GM12878 (cell line): ENCODE results near the gene CRKL. TPM values are rescaled to one million over a fixed set of nuclear protein-coding genes. Genes with fewer than 3 reads are reported as not detected.

ENCODE experiments used
- ATAC-seq: fragments of 200-7000 bp; cut with Tn5 transposase; 3 replicates; pipeline ENCODE4 v1.9.1; 2020; ENCODE audit warnings: mild to moderate bottlenecking, moderate library complexity
- BruUV-seq: library from RNA; stranded (reverse); fragments of 400-500 nt; replicated peaks from 2 replicates; lab custom pipeline; 2021; lab: Mats Ljungman, UMichigan
- CTCF ChIA-PET: fragments of 300-600 bp; sonication (Branson Sonifier 250); formaldehyde crosslinking; extraction: SDS; loops from one replicate; lab custom pipeline; 2021; ENCODE audit warnings: inconsistent platforms; lab: Yijun Ruan, JAX
- POLR2A ChIA-PET: fragments of 350-600 bp; formaldehyde crosslinking; extraction: SDS; loops from one replicate; lab custom pipeline; 2021; ENCODE audit warnings: inconsistent platforms; lab: Charles Lee
- RAD21 ChIA-PET: fragments of 300-600 bp; sonication (Branson Sonifier 250); formaldehyde crosslinking; loops from one replicate; lab custom pipeline; 2023; ENCODE audit warnings: antibody characterized with exemption; ENCODE audit not compliant: unreplicated experiment; lab: Charles Lee
- SMC1A ChIA-PET: fragments of 300-600 bp; sonication (Branson Sonifier 250); formaldehyde crosslinking; loops from one replicate; lab custom pipeline; 2023; ENCODE audit not compliant: unreplicated experiment, uncharacterized antibody; lab: Charles Lee
- DNase-seq: peaks from one replicate; pipeline ENCODE4 v3.0.0-alpha.2; 2011; ENCODE audit warnings: low read depth, low spot score
- FAIRE-seq: peaks from 3 replicates; lab custom pipeline; 2011; peaks lifted over from hg19 to GRCh38; lab: Jason Lieb, UNC
- H2AFZ ChIP-seq: 2 replicates; pipeline ENCODE4 v1.6.0; 2011; ENCODE audit warnings: low read depth, low read length, control low read depth; ENCODE audit not compliant: control insufficient read depth
- H3K27ac ChIP-seq: 2 replicates; pipeline ENCODE4 v1.5.1; 2011; ENCODE audit warnings: control low read depth; ENCODE audit not compliant: control insufficient read depth, insufficient read depth
- H3K27me3 ChIP-seq, 2 experiments: replicated peaks in 1 of 2; 2 replicates each; pipeline versions ENCODE4 v1.6.0 to v1.6.1; 2011; ENCODE audit warnings: low read length in 1 of 2; ENCODE audit not compliant: control insufficient read depth in 2 of 2, insufficient read depth in 2 of 2
- H3K36me3 ChIP-seq, 2 experiments: 2 replicates each; pipeline ENCODE4 v1.5.1; 2011; ENCODE audit warnings: low read length in 1 of 2; ENCODE audit not compliant: control insufficient read depth in 2 of 2, insufficient read depth in 2 of 2
- H3K4me1 ChIP-seq: 2 replicates; pipeline ENCODE4 v1.6.1; 2011; ENCODE audit warnings: mild to moderate bottlenecking, low read length, moderate library complexity, mixed read lengths; ENCODE audit not compliant: control insufficient read depth, insufficient read depth
- H3K4me2 ChIP-seq: 2 replicates; pipeline ENCODE4 v1.6.0; 2011; ENCODE audit warnings: control low read depth; ENCODE audit not compliant: control insufficient read depth, insufficient read depth
- H3K4me3 ChIP-seq: fragments of 200-600 bp; sonication (generic); 2 replicates; pipeline ENCODE4 v1.5.1; 2016
- H3K79me2 ChIP-seq: 2 replicates; pipeline ENCODE4 v1.6.0; 2011; ENCODE audit warnings: low read length; ENCODE audit not compliant: control insufficient read depth, insufficient read depth
- H3K9ac ChIP-seq: 2 replicates; pipeline ENCODE4 v1.8.0; 2011; ENCODE audit warnings: low read length, control low read depth, mixed read lengths; ENCODE audit not compliant: control insufficient read depth, insufficient read depth
- H3K9me3 ChIP-seq: replicated peaks from 3 replicates; pipeline ENCODE4 v1.5.1; 2011; ENCODE audit warnings: mild to moderate bottlenecking, low read length; ENCODE audit not compliant: control insufficient read depth, insufficient read depth
- H4K20me1 ChIP-seq: 2 replicates; pipeline ENCODE4 v1.6.0; 2011; ENCODE audit not compliant: control insufficient read depth, insufficient read depth
- BACH1 ChIP-seq: fragments of 450-650 bp; IDR thresholded peaks from 2 replicates; pipeline ENCODE4 v1.6.1; 2017; ENCODE audit warnings: mild to moderate bottlenecking, borderline replicate concordance
- BCL11A ChIP-seq: IDR thresholded peaks from 2 replicates; pipeline ENCODE4 v1.6.1; 2011; ENCODE audit warnings: low read depth, low read length
- BRCA1 ChIP-seq: IDR thresholded peaks from 2 replicates; pipeline ENCODE4 v1.6.1; 2011; ENCODE audit warnings: low read depth, low read length, improper control_type of control experiment
- CHD4 ChIP-seq: fragments of 200-600 bp; sonication (generic); IDR thresholded peaks from 2 replicates; pipeline ENCODE4 v1.6.1; 2016; ENCODE audit warnings: mild to moderate bottlenecking
- EED ChIP-seq: sonication (generic); IDR thresholded peaks from 2 replicates; pipeline ENCODE4 v1.6.1; 2016; ENCODE audit warnings: antibody characterized with exemption, low read depth
- FOXM1 ChIP-seq: IDR thresholded peaks from 2 replicates; pipeline ENCODE4 v1.6.1; 2012; ENCODE audit warnings: low read depth, mild to moderate bottlenecking, inconsistent platforms, low read length, moderate library complexity
- GATAD2B ChIP-seq: fragments of 450-650 bp; conservative IDR thresholded peaks from 2 replicates; pipeline ENCODE4 v1.6.1; 2017; ENCODE audit warnings: low read depth, mild to moderate bottlenecking, moderate library complexity
- HDAC2 ChIP-seq: fragments of 200-600 bp; sonication (generic); IDR thresholded peaks from 2 replicates; pipeline ENCODE4 v1.6.1; 2017
- RELA ChIP-seq: fragments of 450-650 bp; IDR thresholded peaks from 2 replicates; pipeline ENCODE4 v1.8.0; 2014; ENCODE audit warnings: borderline replicate concordance; ENCODE audit not compliant: partially characterized antibody
- TBL1XR1 ChIP-seq: IDR thresholded peaks from 2 replicates; pipeline ENCODE4 v1.6.1; 2012; ENCODE audit warnings: low read depth, low read length, improper control_type of control experiment
- YBX1 ChIP-seq: fragments of 450-650 bp; IDR thresholded peaks from 2 replicates; pipeline ENCODE4 v1.6.1; 2016; ENCODE audit warnings: antibody characterized with exemption
- ZBED1 ChIP-seq: IDR thresholded peaks from 2 replicates; pipeline ENCODE4 v1.6.1; 2016; ENCODE audit warnings: borderline replicate concordance
- WGBS: methylation state at CpG from one replicate; pipeline ENCODE4 v1.1.6; 2016; ENCODE audit warnings: low lambda C conversion rate; ENCODE audit not compliant: insufficient replicate concordance, insufficient coverage; ENCODE audit errors: missing lambda C conversion rate; 5-methylcytosine and 5-hydroxymethylcytosine counted together
- in situ Hi-C: fragments of 300-500 bp; cut with MboI; formaldehyde crosslinking; loops from 9 replicates; pipeline ENCODE4 v1.14.3; 2018; ENCODE audit warnings: mixed read lengths
- intact Hi-C: fragments of 100-400 bp; cut with micrococcal nuclease; formaldehyde crosslinking; loops from one replicate; pipeline ENCODE4 v1.14.2; 2022; ENCODE audit not compliant: unreplicated experiment
- polyA plus RNA-seq, 11 experiments: library from polyadenylated mRNA; depleted of rRNA in 4 of 11; unstranded in 6 of 11; stranded (reverse) in 5 of 11; fragments of >200 nt; fragmentation: Nextera tagmentation in 4 of 11; fragmentation: Illumina TruSeq in 1 of 11; extraction: Ambion mirVana in 4 of 11; extraction: Trizol in 1 of 11; gene quantifications; 1 replicate in 1 of 11; 2 replicates in 10 of 11; pipeline versions ENCODE4 v1.2.1 to v1.2.3, GENCODE V29; 2011 to 2016; ENCODE audit warnings: inconsistent platforms in 2 of 11, missing spikeins in 2 of 11, low read depth in 1 of 11
- total RNA-seq, 4 experiments: library from RNA; depleted of rRNA in 3 of 4; stranded (reverse); fragments of >200 nt in 3 of 4; fragmentation: Illumina TruSeq in 1 of 4; extraction: Trizol in 1 of 4; gene quantifications; 2 replicates each; pipeline versions ENCODE4 v1.2.1 to v1.2.3, GENCODE V29; 2013 to 2021
- TF ChIP-seq, protein P1 (sequence below): fragments of 450-650 bp; IDR thresholded peaks from 2 replicates; pipeline ENCODE4 v1.6.1; 2016; ENCODE audit warnings: mild to moderate bottlenecking, moderate library complexity, borderline replicate concordance
- TF ChIP-seq, protein P2 (sequence below): fragments of 150-350 bp; IDR thresholded peaks from 2 replicates; pipeline ENCODE4 v1.6.1; 2014; ENCODE audit warnings: mild to moderate bottlenecking, low read depth, low read length
- TF ChIP-seq, protein P3 (sequence below): fragments of 150-350 bp; IDR thresholded peaks from 2 replicates; pipeline ENCODE4 v1.6.1; 2016; ENCODE audit warnings: low read depth, low read length

Gene CRKL
- total and polyA plus RNA-seq, 10 of the 15 experiments (the other 5 are each of a cell fraction or from before 2014, with no cell fraction given) = 12.6 to 61.2 (median 32.7) TPM

DNA sequence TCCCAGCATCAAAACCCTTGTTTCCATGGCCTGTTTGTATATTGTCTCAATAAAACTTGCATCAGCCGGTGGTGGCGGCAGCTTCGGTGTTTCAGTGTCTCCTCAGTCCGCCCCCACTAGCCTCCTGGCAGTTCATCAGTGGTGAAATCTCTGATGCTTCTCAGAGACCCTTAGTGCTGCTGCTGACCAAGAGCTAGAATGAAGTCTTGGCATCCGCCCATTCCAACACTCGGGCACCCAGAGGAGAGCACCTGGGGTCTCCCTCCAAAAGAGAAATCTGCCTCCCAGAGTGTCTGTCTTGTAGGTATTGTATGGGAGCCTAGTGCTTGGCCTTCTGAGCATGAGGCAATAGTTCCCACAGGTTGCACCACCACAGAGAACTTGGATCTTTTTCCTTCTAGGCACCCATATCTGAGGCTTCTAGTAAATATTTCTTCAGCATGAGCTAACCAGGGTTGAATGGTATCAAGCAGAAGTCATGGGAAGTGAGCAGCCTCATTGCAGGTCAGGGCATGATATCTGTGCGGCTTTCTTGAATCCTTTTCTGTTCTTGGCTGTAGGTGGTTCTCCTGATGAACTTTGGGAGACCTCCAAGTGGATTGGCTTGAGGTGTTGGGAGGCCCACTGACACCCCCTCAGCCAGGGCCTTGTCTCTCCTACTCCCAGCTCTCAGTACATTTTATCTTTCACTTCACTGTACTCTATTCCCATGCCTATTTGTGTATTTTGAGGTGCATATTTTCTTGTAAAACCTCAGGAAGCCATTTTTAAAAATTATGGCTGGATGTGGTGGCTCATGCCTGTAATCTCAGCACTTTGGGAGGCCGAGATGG is 36.7 kb downstream of the CRKL start:
- no peak overlapping the region for H3K4me3 ChIP-seq
- in situ Hi-C loops = no loop called here
- DNase-seq (no peak), ATAC-seq (no peak), FAIRE-seq (no peak)
- H3K9me3 ChIP-seq = no peaks in the 10 kb centered on the region
- no peak overlapping the region for H3K4me2 ChIP-seq
- no TSS peak for BruUV-seq
- ChIA-PET POLR2A (interaction anchor here (0.7 kb wide), 1 partner anchor 16 kb away, joined by 3 read pairs; no protein-coding TSS in a partner anchor), SMC1A (interaction anchor here (1.8 kb wide), 1 partner anchor 16 kb away, joined by 3 read pairs; no protein-coding TSS in a partner anchor), CTCF (interaction anchor here (0.6 to 0.8 kb wide), 2 partner anchors 68 to 70 kb away, joined by 3 read pairs; no protein-coding TSS in a partner anchor), RAD21 (no interaction called here)
- peaks cover 2% of the 10 kb centered on the region for H4K20me1 ChIP-seq
- H3K4me1 ChIP-seq = peaks cover 5% of the 10 kb centered on the region; the same call in 1 of the 2 replicates
- no peak overlapping the region for H2AFZ ChIP-seq
- H3K79me2 ChIP-seq = peaks cover 4% of the 10 kb centered on the region
- WGBS = 91% methylated on average over 8 of the region's 8 CpGs
- H3K9ac ChIP-seq = no peak overlapping the region
- H3K27ac ChIP-seq = no peak overlapping the region
- no peaks in the 10 kb centered on the region; a peak in 1 of 4 replicates for H3K27me3 ChIP-seq
- intact Hi-C loops = no loop called here
- peaks cover 15 to 41% of the 10 kb centered on the region in 2 experiments for H3K36me3 ChIP-seq
- TF ChIP-seq BACH1 (no peak), HDAC2 (no peak), ZBED1 (no peak), GATAD2B (no peak), BRCA1 (no peak), CHD4 (no peak), EED (no peak), BCL11A (no peak), TBL1XR1 (no peak), FOXM1 (no peak), RELA (no peak), YBX1 (no peak)
- TF ChIP-seq, protein P1, sequence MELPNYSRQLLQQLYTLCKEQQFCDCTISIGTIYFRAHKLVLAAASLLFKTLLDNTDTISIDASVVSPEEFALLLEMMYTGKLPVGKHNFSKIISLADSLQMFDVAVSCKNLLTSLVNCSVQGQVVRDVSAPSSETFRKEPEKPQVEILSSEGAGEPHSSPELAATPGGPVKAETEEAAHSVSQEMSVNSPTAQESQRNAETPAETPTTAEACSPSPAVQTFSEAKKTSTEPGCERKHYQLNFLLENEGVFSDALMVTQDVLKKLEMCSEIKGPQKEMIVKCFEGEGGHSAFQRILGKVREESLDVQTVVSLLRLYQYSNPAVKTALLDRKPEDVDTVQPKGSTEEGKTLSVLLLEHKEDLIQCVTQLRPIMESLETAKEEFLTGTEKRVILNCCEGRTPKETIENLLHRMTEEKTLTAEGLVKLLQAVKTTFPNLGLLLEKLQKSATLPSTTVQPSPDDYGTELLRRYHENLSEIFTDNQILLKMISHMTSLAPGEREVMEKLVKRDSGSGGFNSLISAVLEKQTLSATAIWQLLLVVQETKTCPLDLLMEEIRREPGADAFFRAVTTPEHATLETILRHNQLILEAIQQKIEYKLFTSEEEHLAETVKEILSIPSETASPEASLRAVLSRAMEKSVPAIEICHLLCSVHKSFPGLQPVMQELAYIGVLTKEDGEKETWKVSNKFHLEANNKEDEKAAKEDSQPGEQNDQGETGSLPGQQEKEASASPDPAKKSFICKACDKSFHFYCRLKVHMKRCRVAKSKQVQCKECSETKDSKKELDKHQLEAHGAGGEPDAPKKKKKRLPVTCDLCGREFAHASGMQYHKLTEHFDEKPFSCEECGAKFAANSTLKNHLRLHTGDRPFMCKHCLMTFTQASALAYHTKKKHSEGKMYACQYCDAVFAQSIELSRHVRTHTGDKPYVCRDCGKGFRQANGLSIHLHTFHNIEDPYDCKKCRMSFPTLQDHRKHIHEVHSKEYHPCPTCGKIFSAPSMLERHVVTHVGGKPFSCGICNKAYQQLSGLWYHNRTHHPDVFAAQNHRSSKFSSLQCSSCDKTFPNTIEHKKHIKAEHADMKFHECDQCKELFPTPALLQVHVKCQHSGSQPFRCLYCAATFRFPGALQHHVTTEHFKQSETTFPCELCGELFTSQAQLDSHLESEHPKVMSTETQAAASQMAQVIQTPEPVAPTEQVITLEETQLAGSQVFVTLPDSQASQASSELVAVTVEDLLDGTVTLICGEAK = no peak
- TF ChIP-seq, protein P2, sequence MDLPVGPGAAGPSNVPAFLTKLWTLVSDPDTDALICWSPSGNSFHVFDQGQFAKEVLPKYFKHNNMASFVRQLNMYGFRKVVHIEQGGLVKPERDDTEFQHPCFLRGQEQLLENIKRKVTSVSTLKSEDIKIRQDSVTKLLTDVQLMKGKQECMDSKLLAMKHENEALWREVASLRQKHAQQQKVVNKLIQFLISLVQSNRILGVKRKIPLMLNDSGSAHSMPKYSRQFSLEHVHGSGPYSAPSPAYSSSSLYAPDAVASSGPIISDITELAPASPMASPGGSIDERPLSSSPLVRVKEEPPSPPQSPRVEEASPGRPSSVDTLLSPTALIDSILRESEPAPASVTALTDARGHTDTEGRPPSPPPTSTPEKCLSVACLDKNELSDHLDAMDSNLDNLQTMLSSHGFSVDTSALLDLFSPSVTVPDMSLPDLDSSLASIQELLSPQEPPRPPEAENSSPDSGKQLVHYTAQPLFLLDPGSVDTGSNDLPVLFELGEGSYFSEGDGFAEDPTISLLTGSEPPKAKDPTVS = no peak
- TF ChIP-seq, protein P3, sequence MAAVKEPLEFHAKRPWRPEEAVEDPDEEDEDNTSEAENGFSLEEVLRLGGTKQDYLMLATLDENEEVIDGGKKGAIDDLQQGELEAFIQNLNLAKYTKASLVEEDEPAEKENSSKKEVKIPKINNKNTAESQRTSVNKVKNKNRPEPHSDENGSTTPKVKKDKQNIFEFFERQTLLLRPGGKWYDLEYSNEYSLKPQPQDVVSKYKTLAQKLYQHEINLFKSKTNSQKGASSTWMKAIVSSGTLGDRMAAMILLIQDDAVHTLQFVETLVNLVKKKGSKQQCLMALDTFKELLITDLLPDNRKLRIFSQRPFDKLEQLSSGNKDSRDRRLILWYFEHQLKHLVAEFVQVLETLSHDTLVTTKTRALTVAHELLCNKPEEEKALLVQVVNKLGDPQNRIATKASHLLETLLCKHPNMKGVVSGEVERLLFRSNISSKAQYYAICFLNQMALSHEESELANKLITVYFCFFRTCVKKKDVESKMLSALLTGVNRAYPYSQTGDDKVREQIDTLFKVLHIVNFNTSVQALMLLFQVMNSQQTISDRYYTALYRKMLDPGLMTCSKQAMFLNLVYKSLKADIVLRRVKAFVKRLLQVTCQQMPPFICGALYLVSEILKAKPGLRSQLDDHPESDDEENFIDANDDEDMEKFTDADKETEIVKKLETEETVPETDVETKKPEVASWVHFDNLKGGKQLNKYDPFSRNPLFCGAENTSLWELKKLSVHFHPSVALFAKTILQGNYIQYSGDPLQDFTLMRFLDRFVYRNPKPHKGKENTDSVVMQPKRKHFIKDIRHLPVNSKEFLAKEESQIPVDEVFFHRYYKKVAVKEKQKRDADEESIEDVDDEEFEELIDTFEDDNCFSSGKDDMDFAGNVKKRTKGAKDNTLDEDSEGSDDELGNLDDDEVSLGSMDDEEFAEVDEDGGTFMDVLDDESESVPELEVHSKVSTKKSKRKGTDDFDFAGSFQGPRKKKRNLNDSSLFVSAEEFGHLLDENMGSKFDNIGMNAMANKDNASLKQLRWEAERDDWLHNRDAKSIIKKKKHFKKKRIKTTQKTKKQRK = no peak
